Renal pelvis (tissue), 4 donors: Measurements from ENCODE around the gene FBXW8. TPM values are rescaled to one million over a fixed set of nuclear protein-coding genes. Genes with fewer than 3 reads are reported as not detected.
"Not testable (repeated sequence)": the region's sequence is repeated elsewhere in the genome, so short reads cannot be mapped to it uniquely, and the experiment has no call there.

Experiments
- DNase-seq: peaks from one replicate; pipeline ENCODE4 v3.0.0-alpha.2; 2013
- polyA plus RNA-seq, 3 donors: library from polyadenylated mRNA; unstranded; fragments of 120-200 nt; gene quantifications; one replicate each; pipeline ENCODE4 v1.2.1, GENCODE V29; 2013; ENCODE audit not compliant: insufficient read length in 3 of 3

Gene FBXW8
- polyA plus RNA-seq, 3 donors, result 25.3 to 25.9 (median 25.6) TPM

- DNase-seq, result no peak
Observed at GRCh38 chr12:117052386-117053049, 141.8 kb downstream of the FBXW8 start.

GRCh38 chr12:117053050-117053400 is 142.3 kb downstream of the FBXW8 start:
- no peak for DNase-seq

GRCh38 chr12:117053597-117054201 is 142.9 kb downstream of the FBXW8 start:
- no peak for DNase-seq

- no peak for DNase-seq
Observed at GRCh38 chr12:117054279-117054678, 143.5 kb downstream of the FBXW8 start.

- not testable (repeated sequence) for DNase-seq
Observed at GRCh38 chr12:117057626-117058025, 146.9 kb downstream of the FBXW8 start.

GRCh38 chr12:117058442-117059072 is 147.8 kb downstream of the FBXW8 start:
- no peak for DNase-seq

GRCh38 chr12:117059156-117059555 is 148.4 kb downstream of the FBXW8 start:
- DNase-seq, result no peak

- no peak for DNase-seq
Observed at GRCh38 chr12:117060246-117060928, 149.6 kb downstream of the FBXW8 start.

- no peak for DNase-seq
Observed at GRCh38 chr12:117060929-117061305, 150.2 kb downstream of the FBXW8 start.

- DNase-seq, result no peak
Observed at GRCh38 chr12:117061555-117062079, 150.9 kb downstream of the FBXW8 start.

GRCh38 chr12:117063162-117063911 is 152.6 kb downstream of the FBXW8 start:
- no peak for DNase-seq

GRCh38 chr12:117064049-117064448 is 153.3 kb downstream of the FBXW8 start:
- DNase-seq, result no peak

GRCh38 chr12:117064596-117064995 is 153.8 kb downstream of the FBXW8 start:
- no peak for DNase-seq

- DNase-seq, result no peak
Observed at GRCh38 chr12:117067016-117067415, 156.3 kb downstream of the FBXW8 start.

- no peak for DNase-seq
Observed at GRCh38 chr12:117067638-117068037, 156.9 kb downstream of the FBXW8 start.

GRCh38 chr12:117068492-117068891 is 157.7 kb downstream of the FBXW8 start:
- no peak for DNase-seq

- DNase-seq, result no peak
Observed at GRCh38 chr12:117069101-117069797, 158.5 kb downstream of the FBXW8 start.

GRCh38 chr12:117069926-117070900 is 159.5 kb downstream of the FBXW8 start:
- no peak for DNase-seq

GRCh38 chr12:117071009-117071408 is 160.3 kb downstream of the FBXW8 start:
- DNase-seq, result no peak

- DNase-seq, result no peak
Observed at GRCh38 chr12:117072106-117072505, 161.4 kb downstream of the FBXW8 start.
